PFSK-1 (cell line): Measurements from ENCODE around the gene CPVL.

Experiments
- FOXP2 ChIP-seq: optimal IDR thresholded peaks from 2 replicates; pipeline ENCODE3; 2011; ENCODE audit warnings: borderline replicate concordance, control low read depth, inconsistent platforms; ENCODE audit not compliant: insufficient read depth; ENCODE audit errors: extremely low read length, extremely low read depth
- POLR2AphosphoS5 ChIP-seq: IDR thresholded peaks from 2 replicates; pipeline ENCODE4 v1.6.1; 2012; ENCODE audit warnings: low read depth, mild to moderate bottlenecking, control low read depth, low read length, moderate library complexity
- SIN3A ChIP-seq: IDR thresholded peaks from 2 replicates; pipeline ENCODE4 v1.6.1; 2012; ENCODE audit warnings: mild to moderate bottlenecking, low read length, moderate library complexity, borderline replicate concordance; ENCODE audit not compliant: insufficient read depth
- TAF1 ChIP-seq: IDR thresholded peaks from 2 replicates; pipeline ENCODE4 v1.6.1; 2012; ENCODE audit warnings: low read length, control low read depth, borderline replicate concordance; ENCODE audit not compliant: insufficient read depth
- TF ChIP-seq, protein P1 (sequence below), 2 experiments: IDR thresholded peaks; 2 replicates each; pipeline versions ENCODE4 v1.6.1 to v1.8.0; 2011 to 2012; ENCODE audit warnings: low read depth in 2 of 2, low read length in 2 of 2, control low read depth in 1 of 2, inconsistent platforms in 1 of 2, mild to moderate bottlenecking in 1 of 2, moderate library complexity in 1 of 2; ENCODE audit not compliant: insufficient read depth in 1 of 2

The CPVL gene

DNA sequence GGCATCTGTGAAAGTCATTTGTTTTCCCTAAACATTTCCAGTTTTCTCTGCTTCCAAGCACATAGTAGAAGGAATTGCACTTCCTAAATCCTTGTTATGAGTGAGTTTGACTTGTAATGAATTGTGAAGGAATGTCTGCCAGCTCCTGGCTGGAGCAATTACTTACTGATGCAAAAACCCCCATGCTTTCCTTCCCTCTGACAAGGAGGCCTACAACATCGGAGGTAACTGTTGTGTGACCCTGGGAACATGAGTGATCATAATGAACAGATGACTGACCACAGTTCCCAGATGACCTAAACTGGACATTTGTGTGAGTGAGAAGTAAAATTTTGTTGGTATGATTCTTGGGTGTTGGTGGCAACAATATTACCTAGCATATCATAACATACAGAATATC lies 21.4 kb upstream of the CPVL start:
- TF ChIP-seq FOXP2 (no peak), TAF1 (no peak)
- TF ChIP-seq, protein P1, sequence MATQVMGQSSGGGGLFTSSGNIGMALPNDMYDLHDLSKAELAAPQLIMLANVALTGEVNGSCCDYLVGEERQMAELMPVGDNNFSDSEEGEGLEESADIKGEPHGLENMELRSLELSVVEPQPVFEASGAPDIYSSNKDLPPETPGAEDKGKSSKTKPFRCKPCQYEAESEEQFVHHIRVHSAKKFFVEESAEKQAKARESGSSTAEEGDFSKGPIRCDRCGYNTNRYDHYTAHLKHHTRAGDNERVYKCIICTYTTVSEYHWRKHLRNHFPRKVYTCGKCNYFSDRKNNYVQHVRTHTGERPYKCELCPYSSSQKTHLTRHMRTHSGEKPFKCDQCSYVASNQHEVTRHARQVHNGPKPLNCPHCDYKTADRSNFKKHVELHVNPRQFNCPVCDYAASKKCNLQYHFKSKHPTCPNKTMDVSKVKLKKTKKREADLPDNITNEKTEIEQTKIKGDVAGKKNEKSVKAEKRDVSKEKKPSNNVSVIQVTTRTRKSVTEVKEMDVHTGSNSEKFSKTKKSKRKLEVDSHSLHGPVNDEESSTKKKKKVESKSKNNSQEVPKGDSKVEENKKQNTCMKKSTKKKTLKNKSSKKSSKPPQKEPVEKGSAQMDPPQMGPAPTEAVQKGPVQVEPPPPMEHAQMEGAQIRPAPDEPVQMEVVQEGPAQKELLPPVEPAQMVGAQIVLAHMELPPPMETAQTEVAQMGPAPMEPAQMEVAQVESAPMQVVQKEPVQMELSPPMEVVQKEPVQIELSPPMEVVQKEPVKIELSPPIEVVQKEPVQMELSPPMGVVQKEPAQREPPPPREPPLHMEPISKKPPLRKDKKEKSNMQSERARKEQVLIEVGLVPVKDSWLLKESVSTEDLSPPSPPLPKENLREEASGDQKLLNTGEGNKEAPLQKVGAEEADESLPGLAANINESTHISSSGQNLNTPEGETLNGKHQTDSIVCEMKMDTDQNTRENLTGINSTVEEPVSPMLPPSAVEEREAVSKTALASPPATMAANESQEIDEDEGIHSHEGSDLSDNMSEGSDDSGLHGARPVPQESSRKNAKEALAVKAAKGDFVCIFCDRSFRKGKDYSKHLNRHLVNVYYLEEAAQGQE (IDR thresholded peaks at IDR 0.05; ENCODE audit: insufficient read depth in 1 of 2, low read depth in 2 of 2, low read length in 2 of 2): no peak

- TF ChIP-seq, protein P1 (IDR thresholded peaks at IDR 0.05; ENCODE audit: insufficient read depth in 1 of 2, low read depth in 2 of 2, low read length in 2 of 2): no peak
- no peak for TF ChIP-seq TAF1
- TF ChIP-seq FOXP2: no peak
- no peak for TF ChIP-seq POLR2AphosphoS5
- no peak for TF ChIP-seq SIN3A
These were observed 17.5 kb upstream of the CPVL start for GRCh38 chr7:29163854-29164253.

DNA sequence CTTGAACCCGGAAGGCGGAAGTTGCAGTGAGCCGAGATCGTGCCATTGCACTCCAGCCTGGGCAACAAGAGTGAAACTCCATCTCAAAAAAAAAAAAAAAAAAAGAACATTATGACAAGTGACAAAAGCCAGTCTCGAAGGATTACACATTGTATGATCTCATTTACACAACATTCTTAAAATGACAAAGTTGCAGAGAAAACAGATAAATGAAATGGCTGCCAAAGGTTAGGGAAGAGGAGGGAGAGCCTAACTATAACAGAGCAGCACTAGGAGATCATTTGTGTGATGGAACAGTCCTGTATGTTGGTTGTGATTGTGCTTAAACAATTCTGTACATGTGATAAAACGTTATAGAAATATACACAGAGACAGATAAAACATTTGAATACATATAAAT lies 16.2 kb upstream of the CPVL start:
- no peak for TF ChIP-seq SIN3A
- TF ChIP-seq FOXP2: no peak
- no peak for TF ChIP-seq TAF1
- TF ChIP-seq POLR2AphosphoS5: no peak
- TF ChIP-seq, protein P1 (IDR thresholded peaks at IDR 0.05; ENCODE audit: insufficient read depth in 1 of 2, low read depth in 2 of 2, low read length in 2 of 2): no peak

DNA sequence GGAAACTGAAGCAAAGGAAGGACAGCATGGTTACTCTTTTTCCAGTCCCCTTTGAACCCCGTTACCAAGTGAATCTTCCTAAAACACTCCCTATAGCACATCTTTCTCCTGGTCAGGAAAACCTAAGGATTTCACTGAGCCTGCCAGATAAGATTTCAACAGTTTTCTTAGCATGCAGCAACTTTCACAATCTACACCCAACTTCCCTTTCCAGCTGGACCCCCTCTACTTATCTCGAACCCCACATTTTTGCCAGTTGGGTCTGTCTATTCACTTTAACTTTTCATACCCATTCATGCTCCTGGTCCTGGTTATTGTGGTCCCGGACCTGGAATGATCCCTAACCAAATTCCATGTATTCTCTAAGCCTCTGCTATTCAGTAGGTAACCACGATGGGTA lies 14.9 kb upstream of the CPVL start:
- TF ChIP-seq FOXP2: no peak
- no peak for TF ChIP-seq POLR2AphosphoS5
- no peak for TF ChIP-seq SIN3A
- TF ChIP-seq, protein P1 (IDR thresholded peaks at IDR 0.05; ENCODE audit: insufficient read depth in 1 of 2, low read depth in 2 of 2, low read length in 2 of 2): no peak
- no peak for TF ChIP-seq TAF1

- TF ChIP-seq SIN3A (no peak), POLR2AphosphoS5 (no peak), FOXP2 (no peak), TAF1 (no peak)
- TF ChIP-seq, protein P1 (IDR thresholded peaks at IDR 0.05; ENCODE audit: insufficient read depth in 1 of 2, low read depth in 2 of 2, low read length in 2 of 2): no peak
These were observed 13.7 kb upstream of the CPVL start for GRCh38 chr7:29160080-29160479.
